ENCODE measurements around the gene AKR1D1.

DNA sequence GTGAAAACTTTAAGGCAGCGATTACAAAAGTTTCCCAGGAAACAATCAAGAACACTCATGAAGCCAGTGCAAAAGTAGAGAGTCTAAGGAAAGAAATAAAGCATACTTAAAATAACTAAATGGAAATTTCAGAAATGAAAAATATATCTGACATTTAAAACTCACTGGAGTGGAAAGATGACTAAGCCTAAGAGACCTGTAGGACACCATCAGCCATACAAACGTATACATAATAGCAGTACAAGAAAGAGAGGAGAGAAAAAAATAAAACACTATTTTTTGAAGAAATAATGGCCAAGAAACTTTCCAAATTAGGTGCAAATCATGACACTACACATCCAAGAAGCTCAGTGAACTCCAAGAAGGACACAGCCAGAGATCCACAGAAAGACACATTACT lies 5.4 kb upstream of the AKR1D1 start:
- TF ChIP-seq CTCF (IDR thresholded peaks at IDR 0.05) (no peak), EP300 (IDR thresholded peaks at IDR 0.05) (no peak)
